ENCODE measurements around the gene GLO1.

DNA sequence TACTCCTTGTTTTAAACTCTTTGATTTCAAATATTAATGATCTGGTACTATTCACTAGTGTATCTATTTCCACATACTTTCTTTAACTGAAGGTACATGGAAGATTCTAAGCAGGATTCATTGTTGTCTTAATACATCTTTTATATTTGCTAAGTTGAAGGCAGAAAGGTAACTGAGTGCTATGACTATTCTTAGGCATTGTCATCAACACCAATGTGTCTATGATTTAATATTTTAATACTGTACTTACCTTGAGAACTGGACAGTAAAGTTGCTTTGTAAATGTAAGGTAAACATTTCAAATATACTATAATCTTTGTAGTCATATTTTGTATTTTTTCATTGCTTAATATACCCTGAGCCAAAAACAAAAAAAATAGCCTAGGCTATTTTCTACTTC, 54.3 kb downstream of the GLO1 start:
- TF ChIP-seq, protein P1, sequence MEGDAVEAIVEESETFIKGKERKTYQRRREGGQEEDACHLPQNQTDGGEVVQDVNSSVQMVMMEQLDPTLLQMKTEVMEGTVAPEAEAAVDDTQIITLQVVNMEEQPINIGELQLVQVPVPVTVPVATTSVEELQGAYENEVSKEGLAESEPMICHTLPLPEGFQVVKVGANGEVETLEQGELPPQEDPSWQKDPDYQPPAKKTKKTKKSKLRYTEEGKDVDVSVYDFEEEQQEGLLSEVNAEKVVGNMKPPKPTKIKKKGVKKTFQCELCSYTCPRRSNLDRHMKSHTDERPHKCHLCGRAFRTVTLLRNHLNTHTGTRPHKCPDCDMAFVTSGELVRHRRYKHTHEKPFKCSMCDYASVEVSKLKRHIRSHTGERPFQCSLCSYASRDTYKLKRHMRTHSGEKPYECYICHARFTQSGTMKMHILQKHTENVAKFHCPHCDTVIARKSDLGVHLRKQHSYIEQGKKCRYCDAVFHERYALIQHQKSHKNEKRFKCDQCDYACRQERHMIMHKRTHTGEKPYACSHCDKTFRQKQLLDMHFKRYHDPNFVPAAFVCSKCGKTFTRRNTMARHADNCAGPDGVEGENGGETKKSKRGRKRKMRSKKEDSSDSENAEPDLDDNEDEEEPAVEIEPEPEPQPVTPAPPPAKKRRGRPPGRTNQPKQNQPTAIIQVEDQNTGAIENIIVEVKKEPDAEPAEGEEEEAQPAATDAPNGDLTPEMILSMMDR (IDR thresholded peaks at IDR 0.05; ENCODE audit: low read length) = no peak
- no peak for TF ChIP-seq EZH2phosphoT487 (IDR thresholded peaks at IDR 0.05; ENCODE audit: low read length)
